Caco-2 (cell line): ENCODE results near the gene GABRD. TPM values are rescaled to one million over a fixed set of nuclear protein-coding genes. Genes with fewer than 3 reads are reported as not detected.

Experiments used
- BruUV-seq: library from RNA; stranded (reverse); fragments of 400-500 nt; replicated peaks from 2 replicates; lab custom pipeline; 2021; lab: Mats Ljungman, UMichigan
- CTCF ChIA-PET: fragments of 300-600 bp; sonication (Branson Sonifier 250); formaldehyde crosslinking; loops from one replicate; lab custom pipeline; 2022; ENCODE audit warnings: antibody characterized with exemption; lab: Charles Lee
- POLR2A ChIA-PET: fragments of 300-600 bp; sonication (Branson Sonifier 250); formaldehyde crosslinking; loops from one replicate; lab custom pipeline; 2022; ENCODE audit warnings: antibody characterized with exemption; lab: Charles Lee
- DNase-seq, 2 experiments: peaks; one replicate each; pipeline versions ENCODE4 v3.0.0 to v3.0.0-alpha.2; 2020 to 2022
- H3K27me3 ChIP-seq: replicated peaks from 2 replicates; pipeline ENCODE4 v1.6.0; 2011; ENCODE audit warnings: low read length; ENCODE audit not compliant: control insufficient read depth, insufficient read depth
- H3K36me3 ChIP-seq: 2 replicates; pipeline ENCODE4 v1.5.1; 2011; ENCODE audit warnings: low read length; ENCODE audit not compliant: control insufficient read depth, insufficient read depth
- H3K4me1 ChIP-seq: fragments of 250-450 bp; sonication (Bioruptor Pico); 2 replicates; pipeline ENCODE4 v1.5.1; 2020; ENCODE audit warnings: mild to moderate bottlenecking
- H3K4me3 ChIP-seq: 2 replicates; pipeline ENCODE4 v1.5.1; 2011; ENCODE audit warnings: low read depth, mild to moderate bottlenecking, control low read depth, low read length
- H3K9me3 ChIP-seq: fragments of 250-450 bp; sonication (Bioruptor Pico); 2 replicates; pipeline ENCODE4 v1.5.1; 2020; ENCODE audit warnings: mild to moderate bottlenecking, moderate library complexity
- H3K27ac Mint-ChIP-seq: one replicate; pipeline ENCODE4 v1.8.0; 2022; ENCODE audit warnings: mixed read lengths; ENCODE audit not compliant: unreplicated experiment
- H3K27me3 Mint-ChIP-seq: one replicate; pipeline ENCODE4 v1.8.0; 2022; ENCODE audit warnings: mixed read lengths; ENCODE audit not compliant: insufficient read depth, unreplicated experiment
- H3K36me3 Mint-ChIP-seq: one replicate; pipeline ENCODE4 v1.8.0; 2022; ENCODE audit warnings: mild to moderate bottlenecking, mixed read lengths; ENCODE audit not compliant: insufficient read depth, unreplicated experiment
- H3K4me1 Mint-ChIP-seq: one replicate; pipeline ENCODE4 v1.8.0; 2022; ENCODE audit warnings: low read depth, mixed read lengths; ENCODE audit not compliant: unreplicated experiment
- H3K4me3 Mint-ChIP-seq: one replicate; pipeline ENCODE4 v1.8.0; 2022; ENCODE audit warnings: mild to moderate bottlenecking, moderate library complexity, mixed read lengths; ENCODE audit not compliant: unreplicated experiment
- H3K9me3 Mint-ChIP-seq: one replicate; pipeline ENCODE4 v1.8.0; 2022; ENCODE audit warnings: mixed read lengths; ENCODE audit not compliant: unreplicated experiment
- intact Hi-C: fragments of 100-400 bp; cut with micrococcal nuclease; formaldehyde crosslinking; loops from one replicate; pipeline ENCODE4 v1.10.0; 2022; ENCODE audit not compliant: unreplicated experiment
- total RNA-seq: library from RNA; stranded (reverse); gene quantifications from 2 replicates; pipeline ENCODE4 v1.2.3, GENCODE V29; 2022
- TF ChIP-seq, protein P1 (sequence below), 2 experiments: fragments of 200-600 bp in 1 of 2; IDR thresholded peaks; 1 replicate in 1 of 2; 2 replicates in 1 of 2; pipeline versions ENCODE4 v1.5.1 to v1.8.0; 2011 to 2022; ENCODE audit warnings: antibody characterized with exemption in 1 of 2, control low read depth in 1 of 2, inconsistent platforms in 1 of 2, low read depth in 1 of 2, low read length in 1 of 2, mild to moderate bottlenecking in 1 of 2, moderate library complexity in 1 of 2; ENCODE audit not compliant: insufficient read depth in 1 of 2, severe bottlenecking in 1 of 2, unreplicated experiment in 1 of 2

Gene GABRD
- total RNA-seq, 1 experiment from 2014 or later: 0.34 TPM

DNA sequence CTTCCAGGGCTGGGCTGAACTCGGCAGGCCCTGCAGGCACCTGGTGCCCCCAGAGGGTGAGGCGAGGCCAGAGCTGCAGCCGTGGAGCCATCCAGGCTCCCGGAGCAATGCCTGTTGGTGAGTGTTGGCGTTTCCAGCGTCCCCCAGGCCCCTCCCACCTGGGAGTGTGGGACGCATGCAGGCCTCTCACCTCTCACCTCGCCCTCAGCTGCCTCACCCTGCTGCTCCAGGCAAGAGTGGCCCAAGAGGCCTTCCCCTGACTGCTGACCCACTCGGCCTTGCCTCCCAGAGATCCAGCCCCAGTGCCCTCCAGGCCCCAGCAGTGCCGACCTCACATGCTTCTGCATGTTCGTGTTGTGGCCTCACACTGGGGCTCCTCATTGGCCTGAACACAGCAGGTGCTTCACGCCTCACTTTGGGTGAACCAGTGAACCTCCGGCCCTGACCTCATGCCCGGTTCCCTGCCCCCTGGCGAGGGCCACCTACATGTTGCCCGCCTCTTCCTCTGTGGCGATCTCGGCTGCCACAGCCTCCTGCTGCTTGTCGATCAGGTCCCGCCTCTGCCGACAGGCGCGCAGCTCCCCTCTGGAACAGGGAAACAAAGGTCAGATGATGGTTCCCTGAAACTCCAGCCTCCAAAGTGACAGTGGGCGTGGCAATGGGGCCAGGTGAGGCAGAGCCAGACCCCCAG is 32.5 kb upstream of the GABRD start:
- BruUV-seq: no TSS peak
- no peaks in the 10 kb centered on the region for H3K27me3 Mint-ChIP-seq
- no peaks in the 10 kb centered on the region for H3K36me3 Mint-ChIP-seq
- Histone ChIP-seq H3K4me1 (no peaks in the 10 kb centered on the region), H3K27me3 (no peaks in the 10 kb centered on the region), H3K4me3 (no peak overlapping the region), H3K36me3 (no peaks in the 10 kb centered on the region), H3K9me3 (no peaks in the 10 kb centered on the region)
- ChIA-PET POLR2A (no interaction called here), CTCF (no interaction called here)
- intact Hi-C loops: no loop called here
- no peak overlapping the region for H3K4me3 Mint-ChIP-seq
- no peak for DNase-seq
- no peak overlapping the region for H3K27ac Mint-ChIP-seq
- TF ChIP-seq, protein P1, sequence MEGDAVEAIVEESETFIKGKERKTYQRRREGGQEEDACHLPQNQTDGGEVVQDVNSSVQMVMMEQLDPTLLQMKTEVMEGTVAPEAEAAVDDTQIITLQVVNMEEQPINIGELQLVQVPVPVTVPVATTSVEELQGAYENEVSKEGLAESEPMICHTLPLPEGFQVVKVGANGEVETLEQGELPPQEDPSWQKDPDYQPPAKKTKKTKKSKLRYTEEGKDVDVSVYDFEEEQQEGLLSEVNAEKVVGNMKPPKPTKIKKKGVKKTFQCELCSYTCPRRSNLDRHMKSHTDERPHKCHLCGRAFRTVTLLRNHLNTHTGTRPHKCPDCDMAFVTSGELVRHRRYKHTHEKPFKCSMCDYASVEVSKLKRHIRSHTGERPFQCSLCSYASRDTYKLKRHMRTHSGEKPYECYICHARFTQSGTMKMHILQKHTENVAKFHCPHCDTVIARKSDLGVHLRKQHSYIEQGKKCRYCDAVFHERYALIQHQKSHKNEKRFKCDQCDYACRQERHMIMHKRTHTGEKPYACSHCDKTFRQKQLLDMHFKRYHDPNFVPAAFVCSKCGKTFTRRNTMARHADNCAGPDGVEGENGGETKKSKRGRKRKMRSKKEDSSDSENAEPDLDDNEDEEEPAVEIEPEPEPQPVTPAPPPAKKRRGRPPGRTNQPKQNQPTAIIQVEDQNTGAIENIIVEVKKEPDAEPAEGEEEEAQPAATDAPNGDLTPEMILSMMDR (IDR thresholded peaks at IDR 0.05; ENCODE audit: insufficient read depth in 1 of 2, low read depth in 1 of 2, low read length in 1 of 2, severe bottlenecking in 1 of 2, unreplicated experiment in 1 of 2): no peak
- H3K4me1 Mint-ChIP-seq: peaks cover 6% of the 10 kb centered on the region
- H3K9me3 Mint-ChIP-seq: no peaks in the 10 kb centered on the region

DNA sequence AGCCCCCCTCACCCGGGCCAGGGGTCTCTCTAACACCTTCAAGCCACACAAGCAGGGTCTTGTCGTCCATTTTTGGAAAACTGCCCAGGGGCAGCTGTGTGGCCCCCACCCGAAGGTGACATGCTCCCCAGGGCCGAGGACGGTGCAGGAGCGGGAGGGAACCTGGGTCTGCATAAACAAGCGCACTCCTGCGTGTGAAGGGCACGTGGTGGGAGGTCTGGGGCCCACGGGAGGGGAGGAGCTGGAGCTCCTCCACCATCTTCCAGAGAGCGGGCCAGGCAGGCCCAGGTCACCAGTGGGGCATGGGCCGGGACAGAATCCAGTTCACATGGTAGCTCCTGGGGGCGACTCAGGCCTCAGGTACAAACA is 32.0 kb upstream of the GABRD start:
- no peaks in the 10 kb centered on the region for H3K36me3 Mint-ChIP-seq
- Histone ChIP-seq H3K9me3 (no peaks in the 10 kb centered on the region), H3K4me1 (no peaks in the 10 kb centered on the region), H3K4me3 (no peak overlapping the region), H3K27me3 (no peaks in the 10 kb centered on the region), H3K36me3 (no peaks in the 10 kb centered on the region)
- H3K27me3 Mint-ChIP-seq: no peaks in the 10 kb centered on the region
- TF ChIP-seq, protein P1 (IDR thresholded peaks at IDR 0.05; ENCODE audit: insufficient read depth in 1 of 2, low read depth in 1 of 2, low read length in 1 of 2, severe bottlenecking in 1 of 2, unreplicated experiment in 1 of 2): no peak
- no peaks in the 10 kb centered on the region for H3K9me3 Mint-ChIP-seq
- CTCF ChIA-PET: no interaction called here
- POLR2A ChIA-PET: no interaction called here
- H3K4me3 Mint-ChIP-seq: no peak overlapping the region
- peaks cover 6% of the 10 kb centered on the region for H3K4me1 Mint-ChIP-seq
- intact Hi-C loops: no loop called here
- no TSS peak for BruUV-seq
- no peak for DNase-seq
- no peak overlapping the region for H3K27ac Mint-ChIP-seq

DNA sequence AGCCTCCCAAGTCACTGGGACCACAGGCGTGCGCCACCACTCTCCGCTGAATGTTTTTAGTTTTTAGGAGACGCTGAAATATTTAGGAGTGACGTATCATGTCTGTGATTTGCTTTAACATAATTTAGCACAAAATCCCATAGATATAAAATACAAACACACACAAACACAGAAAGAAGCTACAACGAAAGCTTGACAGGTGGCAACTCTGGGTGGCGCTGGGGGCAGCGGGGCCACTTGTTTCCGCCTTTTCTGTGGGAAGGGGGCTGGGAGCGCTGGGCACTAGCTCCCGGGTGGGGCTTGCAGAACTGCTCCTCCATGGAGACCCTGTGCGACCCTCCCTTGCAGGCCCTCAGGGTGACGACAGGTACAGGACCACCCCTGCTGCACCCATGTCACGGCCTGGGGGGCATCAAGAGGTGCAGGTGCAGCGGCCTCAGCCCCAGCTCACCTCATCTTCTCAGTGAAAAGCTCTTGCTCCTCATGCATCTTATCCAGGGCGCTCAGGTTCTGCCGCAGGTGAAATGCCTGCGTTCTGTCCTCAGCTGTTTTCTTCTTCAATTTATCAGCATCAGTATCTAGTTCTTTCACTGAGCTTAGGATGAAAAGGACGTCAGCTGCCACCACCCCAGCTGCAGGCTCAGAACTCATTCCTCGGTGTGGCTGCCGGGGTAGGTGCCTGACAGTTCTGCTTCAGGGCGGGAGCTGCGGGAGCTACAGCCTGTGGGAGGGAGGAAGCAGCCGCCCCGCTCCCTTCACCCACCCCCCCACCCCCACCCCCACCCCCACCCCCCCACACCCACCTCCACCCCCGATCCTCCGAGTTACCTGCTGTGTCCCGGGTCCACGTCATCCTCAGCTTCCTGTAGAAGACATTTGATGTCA is 30.8 kb upstream of the GABRD start:
- intact Hi-C loops: no loop called here
- BruUV-seq: no TSS peak
- H3K36me3 ChIP-seq: no peaks in the 10 kb centered on the region
- ChIA-PET CTCF (no interaction called here), POLR2A (no interaction called here)
- H3K9me3 ChIP-seq: no peaks in the 10 kb centered on the region
- no peak overlapping the region for H3K4me3 Mint-ChIP-seq
- no peak overlapping the region for H3K4me3 ChIP-seq
- no peak for DNase-seq
- no peaks in the 10 kb centered on the region for H3K4me1 ChIP-seq
- H3K27me3 ChIP-seq: no peaks in the 10 kb centered on the region
- TF ChIP-seq, protein P1 (IDR thresholded peaks at IDR 0.05; ENCODE audit: insufficient read depth in 1 of 2, low read depth in 1 of 2, low read length in 1 of 2, severe bottlenecking in 1 of 2, unreplicated experiment in 1 of 2): no peak
- no peaks in the 10 kb centered on the region for H3K9me3 Mint-ChIP-seq
- no peak overlapping the region for H3K27ac Mint-ChIP-seq
- H3K36me3 Mint-ChIP-seq: no peaks in the 10 kb centered on the region
- no peaks in the 10 kb centered on the region for H3K27me3 Mint-ChIP-seq
- peaks cover 6% of the 10 kb centered on the region for H3K4me1 Mint-ChIP-seq
